ENCODE data around the gene SLC25A22.

DNA sequence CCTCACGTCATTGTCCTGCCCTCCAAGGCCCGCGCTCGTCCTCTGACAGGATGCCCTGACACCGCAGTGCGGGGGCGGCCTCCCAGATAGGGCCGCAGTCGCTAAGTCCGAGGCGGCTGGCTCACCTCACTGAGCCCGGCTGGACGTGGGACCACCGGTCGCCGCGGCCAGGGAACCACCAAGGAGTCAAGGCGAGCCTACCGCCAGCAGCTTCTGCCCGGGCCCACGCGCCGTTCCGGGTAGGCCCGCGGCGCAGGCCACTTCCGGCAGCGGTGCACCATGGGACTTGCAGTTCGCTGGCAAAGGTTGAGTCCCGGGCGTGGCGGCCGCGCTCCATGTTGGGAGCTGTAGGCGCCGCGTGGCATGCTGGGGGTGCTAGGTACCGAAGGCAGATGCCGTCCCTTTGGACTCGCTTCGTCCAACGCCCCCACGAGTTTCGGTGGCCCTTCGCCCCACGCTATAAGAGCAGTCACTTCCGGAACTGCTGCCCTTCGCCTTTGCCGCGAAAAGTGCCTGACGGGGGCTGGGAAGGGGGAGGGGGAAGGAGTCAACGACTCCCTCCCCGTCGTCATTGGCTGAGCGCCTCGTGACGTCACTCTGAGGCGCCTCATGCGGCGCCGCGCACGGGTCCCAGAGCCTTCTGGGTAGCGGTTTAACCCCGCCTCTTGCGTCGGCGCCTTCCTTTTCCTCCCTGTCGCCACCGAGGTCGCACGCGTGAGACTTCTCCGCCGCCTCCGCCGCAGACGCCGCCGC lies 11.4 kb upstream of the SLC25A22 start, which contains the start of gene RPLP2:
- TF ChIP-seq ZEB2 (IDR thresholded peaks at IDR 0.05) (no peak), NR0B1 (IDR thresholded peaks at IDR 0.05; ENCODE audit: partially characterized antibody) (no peak), MXD1 (CRISPR knock-in tag; IDR thresholded peaks at IDR 0.05; ENCODE audit: borderline replicate concordance, poor library complexity, severe bottlenecking) (peak; percentile 73), MYBL2 (IDR thresholded peaks at IDR 0.05; ENCODE audit: low read depth) (no peak), MYBL2 (CRISPR knock-in tag; IDR thresholded peaks at IDR 0.05; ENCODE audit: borderline replicate concordance) (no peak), CTCF (IDR thresholded peaks at IDR 0.05 in 2 of 3, conservative IDR thresholded peaks at IDR 0.05 in 1 of 3; ENCODE audit: insufficient read depth in 2 of 3, low read depth in 1 of 3, low read length in 3 of 3) (no peak; a peak in 1 of 6 replicates), JUND (IDR thresholded peaks at IDR 0.05; ENCODE audit: borderline replicate concordance, low read depth, low read length) (peak; percentile 76), JUND (tag; IDR thresholded peaks at IDR 0.05; ENCODE audit: borderline replicate concordance, low read depth, low read length) (no peak; the same call in 1 of the 3 replicates), BRCA1 (IDR thresholded peaks at IDR 0.05) (no peak), BRCA1 (CRISPR knock-in tag; IDR thresholded peaks at IDR 0.05) (no peak), E2F3 (CRISPR knock-in tag; IDR thresholded peaks at IDR 0.05) (peak; percentile 74; the same call in 1 of the 2 replicates), SIN3A (IDR thresholded peaks at IDR 0.05; ENCODE audit: borderline replicate concordance in 2 of 2, control insufficient read depth in 1 of 2, low read depth in 2 of 2, low read length in 2 of 2) (peak; percentile 84 to 92; a peak in 3 of 4 replicates), HIVEP1 (CRISPR knock-in tag; IDR thresholded peaks at IDR 0.05) (no peak), KLF13 (tag; IDR thresholded peaks at IDR 0.05; ENCODE audit: borderline replicate concordance, low read depth) (no peak)

All from K562 (cell line).